HepG2 (cell line): ENCODE measurements around the gene SERPINB1. TPM values are rescaled to one million over a fixed set of nuclear protein-coding genes. Genes with fewer than 3 reads are reported as not detected.

Experiments
- ATAC-seq: fragments of 200-7000 bp; cut with Tn5 transposase; 3 replicates; pipeline ENCODE4 v1.9.1; 2020; ENCODE audit warnings: mild to moderate bottlenecking, moderate library complexity
- BruUV-seq: library from RNA; stranded (reverse); fragments of 400-500 nt; replicated peaks from 2 replicates; lab custom pipeline; 2021; lab: Mats Ljungman, UMichigan
- CTCF ChIA-PET: fragments of 300-600 bp; formaldehyde crosslinking; extraction: SDS; loops from one replicate; lab custom pipeline; 2021; ENCODE audit warnings: low total read pairs, inconsistent platforms, low intra/inter-chr PET ratio; lab: Yijun Ruan, JAX
- POLR2A ChIA-PET: fragments of 350-600 bp; sonication (Branson Sonifier 250); formaldehyde crosslinking; loops from one replicate; lab custom pipeline; 2020; ENCODE audit warnings: antibody characterized with exemption, inconsistent platforms; lab: Yijun Ruan, JAX
- DNase-seq: peaks from one replicate; pipeline ENCODE4 v3.0.0-alpha.2; 2015; ENCODE audit warnings: low spot score
- FAIRE-seq: peaks from 3 replicates; lab custom pipeline; 2011; peaks lifted over from hg19 to GRCh38; lab: Jason Lieb, UNC
- H2AFZ ChIP-seq: one replicate; pipeline ENCODE4 v1.6.1; 2011; ENCODE audit warnings: low read length, inconsistent platforms
- H3K27ac ChIP-seq: fragments of 300-600 bp; 3 replicates; pipeline ENCODE4 v1.8.0; 2011; ENCODE audit warnings: mixed run types, mild to moderate bottlenecking, mixed read lengths, low read length, inconsistent platforms; ENCODE audit not compliant: insufficient read depth; ENCODE audit errors: extremely low read length
- H3K27me3 ChIP-seq, 2 experiments: fragments of 200-600 bp in 1 of 2; 2 replicates in 1 of 2; 3 replicates in 1 of 2; pipeline versions ENCODE4 v1.6.0 to v1.8.0; 2011; ENCODE audit warnings: low read length in 2 of 2, mild to moderate bottlenecking in 2 of 2, moderate library complexity in 2 of 2, inconsistent platforms in 1 of 2; ENCODE audit not compliant: insufficient read depth in 2 of 2, control insufficient read depth in 1 of 2
- H3K36me3 ChIP-seq, 2 experiments: fragments of 200-600 bp in 1 of 2; replicated peaks in 1 of 2; 2 replicates in 1 of 2; 3 replicates in 1 of 2; pipeline versions ENCODE4 v1.5.1 to v1.8.0; 2011; ENCODE audit warnings: low read length in 2 of 2, inconsistent platforms in 1 of 2; ENCODE audit not compliant: insufficient read depth in 2 of 2, control insufficient read depth in 1 of 2
- H3K4me1 ChIP-seq: 2 replicates; pipeline ENCODE4 v1.5.1; 2012; ENCODE audit warnings: low read length, inconsistent platforms; ENCODE audit not compliant: insufficient read depth
- H3K4me2 ChIP-seq: 2 replicates; pipeline ENCODE4 v1.6.0; 2011; ENCODE audit warnings: low read depth, low read length, inconsistent platforms
- H3K4me3 ChIP-seq, 3 experiments: fragments of 200-600 bp in 1 of 3; sonication (generic), shearing (Covaris generic) in 1 of 3; replicated peaks in 1 of 3; 2 replicates each; pipeline ENCODE4 v1.5.1; 2011 to 2016; ENCODE audit warnings: low read length in 3 of 3, inconsistent platforms in 2 of 3, low read depth in 2 of 3, mild to moderate bottlenecking in 2 of 3, control low read depth in 1 of 3, mixed read lengths in 1 of 3; ENCODE audit not compliant: insufficient read depth in 1 of 3
- H3K79me2 ChIP-seq: one replicate; pipeline ENCODE4 v1.6.1; 2011; ENCODE audit warnings: low read length, inconsistent platforms; ENCODE audit not compliant: insufficient read depth
- H3K9ac ChIP-seq: 2 replicates; pipeline ENCODE4 v1.6.0; 2011; ENCODE audit warnings: mild to moderate bottlenecking, low read depth, low read length, inconsistent platforms; ENCODE audit not compliant: insufficient read depth
- H3K9me3 ChIP-seq: 2 replicates; pipeline ENCODE4 v1.5.1; 2012; ENCODE audit warnings: mild to moderate bottlenecking, low read length
- H4K20me1 ChIP-seq: 2 replicates; pipeline ENCODE4 v1.6.0; 2011; ENCODE audit warnings: inconsistent platforms, mild to moderate bottlenecking, low read length, moderate library complexity; ENCODE audit not compliant: insufficient read depth
- BCL6 ChIP-seq: IDR thresholded peaks from 2 replicates; pipeline ENCODE4 v1.6.1; 2016; ENCODE audit warnings: missing genetic modification reagents, missing compliant biosample characterization
- BRCA1 ChIP-seq: sonication (generic); formaldehyde crosslinking; IDR thresholded peaks from 2 replicates; pipeline ENCODE4 v1.4.0; 2020; ENCODE audit warnings: missing genetic modification reagents
- CEBPB ChIP-seq: IDR thresholded peaks from 2 replicates; pipeline ENCODE4 v1.6.1; 2011; ENCODE audit warnings: low read depth, low read length, improper control_type of control experiment, borderline replicate concordance
- HNF4A ChIP-seq: sonication (generic); formaldehyde crosslinking; IDR thresholded peaks from 2 replicates; pipeline ENCODE4 v1.4.0; 2020; ENCODE audit warnings: missing genetic modification reagents
- SOX13 ChIP-seq, 3 experiments: fragments of 450-650 bp in 1 of 3; sonication (generic) in 1 of 3; formaldehyde crosslinking in 1 of 3; IDR thresholded peaks in 2 of 3; conservative IDR thresholded peaks in 1 of 3; 2 replicates each; pipeline versions ENCODE4 v1.5.0 to v1.6.1; 2016 to 2020; ENCODE audit warnings: antibody characterized with exemption in 1 of 3, mild to moderate bottlenecking in 1 of 3, missing compliant biosample characterization in 1 of 3, missing genetic modification reagents in 1 of 3, moderate library complexity in 1 of 3
- YEATS2 ChIP-seq: sonication (generic); formaldehyde crosslinking; IDR thresholded peaks from 2 replicates; pipeline ENCODE4 v1.4.0; 2020; ENCODE audit warnings: missing genetic modification reagents, borderline replicate concordance
- ZBTB7A ChIP-seq: sonication (generic); formaldehyde crosslinking; IDR thresholded peaks from 2 replicates; pipeline ENCODE4 v1.8.0; 2022; ENCODE audit warnings: mild to moderate bottlenecking, missing genetic modification reagents
- ZNF12 ChIP-seq: sonication (generic); formaldehyde crosslinking; IDR thresholded peaks from 2 replicates; pipeline ENCODE4 v1.5.0; 2020; ENCODE audit warnings: missing genetic modification reagents
- ZNF572 ChIP-seq: sonication (generic); formaldehyde crosslinking; IDR thresholded peaks from 2 replicates; pipeline ENCODE4 v1.5.1; 2020; ENCODE audit warnings: mild to moderate bottlenecking, missing genetic modification reagents
- WGBS: methylation state at CpG from one replicate; pipeline ENCODE4 v1.1.6; 2017; ENCODE audit warnings: low lambda C conversion rate; 5-methylcytosine and 5-hydroxymethylcytosine counted together
- in situ Hi-C: cut with HindIII; loops from 2 replicates; pipeline ENCODE4 v1.10.0; 2017; ENCODE audit warnings: low pct_unique_long_range_greater_than_20kb; ENCODE audit not compliant: extremely low pct_ligation_motif_present
- intact Hi-C: fragments of 100-400 bp; cut with micrococcal nuclease; formaldehyde crosslinking; loops from one replicate; pipeline ENCODE4 v1.10.0; 2022; ENCODE audit not compliant: unreplicated experiment
- polyA plus RNA-seq, 8 experiments: library from polyadenylated mRNA; depleted of rRNA in 3 of 8; stranded (reverse) in 7 of 8; unstranded in 1 of 8; fragments of >200 nt; fragmentation: Illumina TruSeq in 4 of 8; extraction: Trizol in 4 of 8; gene quantifications; 2 replicates each; pipeline versions ENCODE4 v1.2.1 to v1.2.3, GENCODE V29; 2011 to 2016; ENCODE audit warnings: low read depth in 4 of 8, missing spikeins in 1 of 8, mixed read lengths in 1 of 8; ENCODE audit not compliant: insufficient read depth in 1 of 8
- total RNA-seq, 5 experiments: library from RNA; depleted of rRNA; stranded (reverse); fragments of >200 nt; fragmentation: Illumina TruSeq; extraction: Trizol; gene quantifications; 2 replicates each; pipeline ENCODE4 v1.2.3, GENCODE V29; 2016; ENCODE audit warnings: low read depth in 1 of 5
- TF ChIP-seq, protein P1 (sequence below), 2 experiments: fragments of 450-650 bp in 1 of 2; sonication (generic) in 1 of 2; formaldehyde crosslinking in 1 of 2; IDR thresholded peaks; 2 replicates each; pipeline versions ENCODE4 v1.6.1 to v1.8.0; 2016 to 2022; ENCODE audit warnings: antibody characterized with exemption in 1 of 2, mild to moderate bottlenecking in 1 of 2, missing genetic modification reagents in 1 of 2

Gene SERPINB1
- total and polyA plus RNA-seq, 2 of the 13 experiments (the other 11 are each of a cell fraction or from before 2014, with no cell fraction given) = 41.4 to 60.5 TPM

DNA sequence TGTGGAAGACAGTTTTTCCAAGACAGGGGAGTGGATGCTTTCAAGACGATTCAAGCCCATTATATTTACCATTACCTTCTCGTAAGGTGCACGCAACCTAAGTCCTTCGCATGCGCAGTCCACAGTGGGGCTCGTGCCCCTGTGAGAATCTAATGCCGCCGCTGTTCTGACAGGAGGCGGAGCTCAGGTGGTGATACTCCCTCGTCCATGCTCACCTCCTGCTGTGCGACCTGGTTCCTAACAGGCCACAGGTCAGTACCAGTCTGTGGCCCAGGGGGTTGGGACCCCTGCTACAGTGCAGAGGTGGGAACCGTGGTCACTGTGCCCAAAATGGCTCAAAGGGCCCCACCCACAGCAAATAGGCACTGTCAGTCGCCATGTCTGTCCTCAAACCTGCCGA lies 36.6 kb downstream of the SERPINB1 start (continued):
- TF ChIP-seq ZNF572 (CRISPR knock-in tag) = no peak
- TF ChIP-seq BRCA1 = no peak

DNA sequence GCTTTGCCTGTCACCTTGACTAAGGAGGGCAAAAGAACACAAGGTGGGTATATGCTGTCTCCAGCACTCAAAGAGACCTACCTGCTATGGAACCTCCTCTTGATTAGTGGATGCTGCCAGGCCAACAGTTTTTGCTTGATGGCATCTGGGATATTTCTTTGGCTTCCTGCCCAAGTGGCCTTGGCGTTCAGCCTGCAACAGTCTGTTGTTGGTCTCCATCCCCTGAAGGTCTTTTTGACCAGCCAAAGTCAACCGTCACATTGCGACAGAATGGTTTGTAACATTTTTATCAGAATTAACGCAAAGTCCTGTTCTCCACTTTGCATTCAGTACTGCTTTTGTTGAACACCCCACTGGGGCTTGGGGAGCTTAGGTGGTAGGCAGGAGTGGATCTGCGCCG lies 37.1 kb downstream of the SERPINB1 start:
- ATAC-seq (no peak; the same call in 2 of the 3 replicates), DNase-seq (no peak)
- Histone ChIP-seq H3K27ac (no peak overlapping the region), H3K4me3 (no peak overlapping the region), H3K79me2 (no peaks in the 10 kb centered on the region), H3K9ac (no peak overlapping the region), H3K4me2 (no peak overlapping the region), H3K27me3 (no peaks in the 10 kb centered on the region), H3K4me1 (peaks cover 33% of the 10 kb centered on the region), H2AFZ (no peak overlapping the region), H3K36me3 (no peaks in the 10 kb centered on the region)
- 48% methylated on average over 6 of the region's 6 CpGs for WGBS
- intact Hi-C loops = no loop called here
- TF ChIP-seq SOX13 (IDR thresholded peaks at IDR 0.05) (no peak), SOX13 (CRISPR knock-in tag; conservative IDR thresholded peaks at IDR 0.05 in 1 of 2, IDR thresholded peaks at IDR 0.05 in 1 of 2) (0 out of 4 replicates have a peak, but pooled peaks of 1 of the 2 experiments have one; percentile 17), YEATS2 (CRISPR knock-in tag) (no peak), CEBPB (peak; percentile 59; the same call in 1 of the 2 replicates), ZBTB7A (CRISPR knock-in tag) (no peak), HNF4A (CRISPR knock-in tag) (0 out of 2 replicates have a peak, but pooled peaks have one; percentile 9), ZNF12 (CRISPR knock-in tag) (no peak), BCL6 (CRISPR knock-in tag) (0 out of 2 replicates have a peak, but pooled peaks have one; percentile 9)
- TF ChIP-seq, protein P1, sequence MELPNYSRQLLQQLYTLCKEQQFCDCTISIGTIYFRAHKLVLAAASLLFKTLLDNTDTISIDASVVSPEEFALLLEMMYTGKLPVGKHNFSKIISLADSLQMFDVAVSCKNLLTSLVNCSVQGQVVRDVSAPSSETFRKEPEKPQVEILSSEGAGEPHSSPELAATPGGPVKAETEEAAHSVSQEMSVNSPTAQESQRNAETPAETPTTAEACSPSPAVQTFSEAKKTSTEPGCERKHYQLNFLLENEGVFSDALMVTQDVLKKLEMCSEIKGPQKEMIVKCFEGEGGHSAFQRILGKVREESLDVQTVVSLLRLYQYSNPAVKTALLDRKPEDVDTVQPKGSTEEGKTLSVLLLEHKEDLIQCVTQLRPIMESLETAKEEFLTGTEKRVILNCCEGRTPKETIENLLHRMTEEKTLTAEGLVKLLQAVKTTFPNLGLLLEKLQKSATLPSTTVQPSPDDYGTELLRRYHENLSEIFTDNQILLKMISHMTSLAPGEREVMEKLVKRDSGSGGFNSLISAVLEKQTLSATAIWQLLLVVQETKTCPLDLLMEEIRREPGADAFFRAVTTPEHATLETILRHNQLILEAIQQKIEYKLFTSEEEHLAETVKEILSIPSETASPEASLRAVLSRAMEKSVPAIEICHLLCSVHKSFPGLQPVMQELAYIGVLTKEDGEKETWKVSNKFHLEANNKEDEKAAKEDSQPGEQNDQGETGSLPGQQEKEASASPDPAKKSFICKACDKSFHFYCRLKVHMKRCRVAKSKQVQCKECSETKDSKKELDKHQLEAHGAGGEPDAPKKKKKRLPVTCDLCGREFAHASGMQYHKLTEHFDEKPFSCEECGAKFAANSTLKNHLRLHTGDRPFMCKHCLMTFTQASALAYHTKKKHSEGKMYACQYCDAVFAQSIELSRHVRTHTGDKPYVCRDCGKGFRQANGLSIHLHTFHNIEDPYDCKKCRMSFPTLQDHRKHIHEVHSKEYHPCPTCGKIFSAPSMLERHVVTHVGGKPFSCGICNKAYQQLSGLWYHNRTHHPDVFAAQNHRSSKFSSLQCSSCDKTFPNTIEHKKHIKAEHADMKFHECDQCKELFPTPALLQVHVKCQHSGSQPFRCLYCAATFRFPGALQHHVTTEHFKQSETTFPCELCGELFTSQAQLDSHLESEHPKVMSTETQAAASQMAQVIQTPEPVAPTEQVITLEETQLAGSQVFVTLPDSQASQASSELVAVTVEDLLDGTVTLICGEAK (IDR thresholded peaks at IDR 0.05) = no peak
- TF ChIP-seq, protein P1 (CRISPR knock-in tag; IDR thresholded peaks at IDR 0.05) = 0 out of 2 replicates have a peak, but pooled peaks have one; percentile 8
- TF ChIP-seq, all 625 proteins: peak for 5
- peak; percentile 66 for FAIRE-seq
- in situ Hi-C loops = no loop called here
- CTCF ChIA-PET = no interaction called here
- POLR2A ChIA-PET = no interaction called here
- BruUV-seq = no TSS peak
- no peaks in the 10 kb centered on the region for H4K20me1 ChIP-seq
- H3K9me3 ChIP-seq = no peaks in the 10 kb centered on the region
